Central memory CD8-positive, alpha-beta T cell (primary cell): ENCODE measurements around the gene MAD1L1.

Experiments
- ATAC-seq: fragments of 150-1000 bp; cut with Tn5 transposase; replicated peaks from 2 replicates; pipeline ENCODE4 v1.10.0; 2022; ENCODE audit warnings: mild to moderate bottlenecking, moderate FRiP score, moderate number of reproducible peaks; ENCODE audit not compliant: poor library complexity, severe bottlenecking; ENCODE audit errors: extremely low read depth
- DNase-seq, 2 donors: peaks; one replicate each; pipeline ENCODE4 v3.0.0; 2021; ENCODE audit warnings: low spot score in 2 of 2
- H3K27ac Mint-ChIP-seq: one replicate; pipeline ENCODE4 v1.8.0; 2022; ENCODE audit warnings: low read depth, mild to moderate bottlenecking, moderate library complexity, mixed read lengths
- H3K27me3 Mint-ChIP-seq: one replicate; pipeline ENCODE4 v1.8.0; 2022; ENCODE audit warnings: mixed read lengths
- H3K36me3 Mint-ChIP-seq: one replicate; pipeline ENCODE4 v1.8.0; 2022; ENCODE audit warnings: mild to moderate bottlenecking, moderate library complexity, mixed read lengths; ENCODE audit not compliant: insufficient read depth
- H3K4me1 Mint-ChIP-seq: one replicate; pipeline ENCODE4 v1.8.0; 2022; ENCODE audit warnings: mixed read lengths
- H3K4me3 Mint-ChIP-seq: one replicate; pipeline ENCODE4 v1.8.0; 2022; ENCODE audit warnings: mild to moderate bottlenecking, moderate library complexity, mixed read lengths
- H3K9me3 Mint-ChIP-seq: one replicate; pipeline ENCODE4 v1.8.0; 2022; ENCODE audit warnings: mixed read lengths

The MAD1L1 gene

GRCh38 chr7:1956611-1957470 lies 275.9 kb downstream of the MAD1L1 start:
- Mint-ChIP-seq H3K27me3 (no peaks in the 10 kb centered on the region), H3K4me1 (peaks cover 29% of the 10 kb centered on the region), H3K36me3 (peaks cover 4% of the 10 kb centered on the region), H3K4me3 (no peak overlapping the region), H3K9me3 (no peaks in the 10 kb centered on the region), H3K27ac (no peak overlapping the region)
- DNase-seq: no peak
- ATAC-seq: no peak

- Mint-ChIP-seq H3K4me3 (no peak overlapping the region), H3K9me3 (no peaks in the 10 kb centered on the region), H3K27me3 (no peaks in the 10 kb centered on the region), H3K36me3 (peaks cover 3% of the 10 kb centered on the region), H3K27ac (no peak overlapping the region), H3K4me1 (peaks cover 29% of the 10 kb centered on the region)
- ATAC-seq (no peak), DNase-seq (no peak)
Observed at GRCh38 chr7:1956141-1956540, 276.6 kb downstream of the MAD1L1 start.

- H3K4me1 Mint-ChIP-seq: peaks cover 27% of the 10 kb centered on the region
- no peak for ATAC-seq
- peaks cover 1% of the 10 kb centered on the region for H3K36me3 Mint-ChIP-seq
- H3K4me3 Mint-ChIP-seq: no peak overlapping the region
- no peaks in the 10 kb centered on the region for H3K9me3 Mint-ChIP-seq
- H3K27ac Mint-ChIP-seq: peak overlapping the region; percentile 25
- H3K27me3 Mint-ChIP-seq: no peaks in the 10 kb centered on the region
- DNase-seq: no peak
Observed at GRCh38 chr7:1954366-1955004, 278.3 kb downstream of the MAD1L1 start.

- Mint-ChIP-seq H3K4me1 (peaks cover 29% of the 10 kb centered on the region), H3K9me3 (no peaks in the 10 kb centered on the region), H3K27me3 (no peaks in the 10 kb centered on the region), H3K4me3 (no peak overlapping the region), H3K27ac (no peak overlapping the region), H3K36me3 (peaks cover 3% of the 10 kb centered on the region)
- no peak for DNase-seq
- no peak for ATAC-seq
Observed at GRCh38 chr7:1953199-1954190, 279.2 kb downstream of the MAD1L1 start.

- Mint-ChIP-seq H3K27ac (no peak overlapping the region), H3K36me3 (peaks cover 3% of the 10 kb centered on the region), H3K4me3 (no peak overlapping the region), H3K9me3 (no peaks in the 10 kb centered on the region), H3K27me3 (no peaks in the 10 kb centered on the region), H3K4me1 (peaks cover 26% of the 10 kb centered on the region)
- ATAC-seq: no peak
- no peak for DNase-seq
Observed at GRCh38 chr7:1952781-1953180, 280.0 kb downstream of the MAD1L1 start.

GRCh38 chr7:1952169-1952760 lies 280.5 kb downstream of the MAD1L1 start:
- no peak for ATAC-seq
- peaks cover 26% of the 10 kb centered on the region for H3K4me1 Mint-ChIP-seq
- H3K27ac Mint-ChIP-seq: no peak overlapping the region

GRCh38 chr7:1951600-1951999 lies 281.1 kb downstream of the MAD1L1 start:
- DNase-seq: no peak
- ATAC-seq: no peak
- no peaks in the 10 kb centered on the region for H3K9me3 Mint-ChIP-seq
- peaks cover 26% of the 10 kb centered on the region for H3K4me1 Mint-ChIP-seq
- no peak overlapping the region for H3K27ac Mint-ChIP-seq
- peaks cover 6% of the 10 kb centered on the region for H3K36me3 Mint-ChIP-seq
- no peaks in the 10 kb centered on the region for H3K27me3 Mint-ChIP-seq
- peak overlapping the region; percentile 47 for H3K4me3 Mint-ChIP-seq

More at GRCh38 chr7:1952169-1952760, 280.5 kb downstream of the MAD1L1 start:
- H3K4me3 Mint-ChIP-seq: peak overlapping the region; percentile 47
- no peaks in the 10 kb centered on the region for H3K9me3 Mint-ChIP-seq
- peaks cover 3% of the 10 kb centered on the region for H3K36me3 Mint-ChIP-seq
- no peaks in the 10 kb centered on the region for H3K27me3 Mint-ChIP-seq
- DNase-seq: no peak

GRCh38 chr7:1951159-1951536 lies 281.6 kb downstream of the MAD1L1 start:
- Mint-ChIP-seq H3K9me3 (no peaks in the 10 kb centered on the region), H3K27ac (no peak overlapping the region), H3K27me3 (no peaks in the 10 kb centered on the region), H3K36me3 (peaks cover 6% of the 10 kb centered on the region), H3K4me1 (peaks cover 26% of the 10 kb centered on the region), H3K4me3 (peak overlapping the region; percentile 47)
- DNase-seq (peak in 1 of 2 donors; percentile 28), ATAC-seq (peak; percentile 62)

- Mint-ChIP-seq H3K4me1 (peaks cover 27% of the 10 kb centered on the region), H3K4me3 (peak overlapping the region; percentile 47), H3K27ac (no peak overlapping the region), H3K36me3 (peaks cover 6% of the 10 kb centered on the region), H3K9me3 (no peaks in the 10 kb centered on the region), H3K27me3 (no peaks in the 10 kb centered on the region)
- DNase-seq (no peak), ATAC-seq (no peak)
Observed at GRCh38 chr7:1950452-1951158, 282.1 kb downstream of the MAD1L1 start.

- DNase-seq (no peak), ATAC-seq (no peak)
- Mint-ChIP-seq H3K4me3 (no peak overlapping the region), H3K27ac (no peak overlapping the region), H3K4me1 (peaks cover 32% of the 10 kb centered on the region), H3K27me3 (no peaks in the 10 kb centered on the region), H3K9me3 (no peaks in the 10 kb centered on the region), H3K36me3 (peaks cover 6% of the 10 kb centered on the region)
Observed at GRCh38 chr7:1950066-1950451, 282.7 kb downstream of the MAD1L1 start.

- H3K27ac Mint-ChIP-seq: no peak overlapping the region
- H3K4me3 Mint-ChIP-seq: no peak overlapping the region
- peaks cover 32% of the 10 kb centered on the region for H3K4me1 Mint-ChIP-seq
- peaks cover 6% of the 10 kb centered on the region for H3K36me3 Mint-ChIP-seq
- no peaks in the 10 kb centered on the region for H3K9me3 Mint-ChIP-seq
- no peak for DNase-seq
- no peaks in the 10 kb centered on the region for H3K27me3 Mint-ChIP-seq
- no peak for ATAC-seq
Observed at GRCh38 chr7:1949681-1950055, 283.1 kb downstream of the MAD1L1 start.
